Measurements from ENCODE around the gene CTXND1.

Gene CTXND1

GRCh38 chr15:80152896-80153876 is 98.8 kb downstream of the CTXND1 start, which contains the start of gene FAH:
Gene FAH, plus strand, starts transcription at chr15:80152999. Its CDS starts 56 bp downstream, at chr15:80153055.
- no peaks in the 10 kb centered on the region for H3K9me2 ChIP-seq (replicated peaks; ENCODE audit: control insufficient read depth, low read length)
- H4K20me1 ChIP-seq (ENCODE audit: control insufficient read depth, insufficient read depth, low read depth, low read length) = no peaks in the 10 kb centered on the region
- H3K4me1 ChIP-seq (ENCODE audit: control insufficient read depth, low read length) = peaks cover 28% of the 10 kb centered on the region
- H3K27me3 ChIP-seq (ENCODE audit: control insufficient read depth, low read length) = no peaks in the 10 kb centered on the region
- peak within 1 kb of the TSS; percentile 98 for H3K4me2 ChIP-seq (ENCODE audit: low read length)
- H3K9me3 ChIP-seq (ENCODE audit: control insufficient read depth, insufficient read depth, low read length) = no peaks in the 10 kb centered on the region
- peak within 1 kb of the TSS; percentile 27; the same call in 1 of the 2 replicates for H3K27ac ChIP-seq (ENCODE audit: low read depth, low read length)
- peak within 1 kb of the TSS; percentile 99 for H3K4me3 ChIP-seq (ENCODE audit: low read length)
- TF ChIP-seq EZH2phosphoT487 (IDR thresholded peaks at IDR 0.05; ENCODE audit: borderline replicate concordance, low read length) = no peak
- no peak for TF ChIP-seq CTCF (IDR thresholded peaks at IDR 0.05; ENCODE audit: low read depth, low read length, poor library complexity, severe bottlenecking)
- H3K36me3 ChIP-seq (ENCODE audit: control insufficient read depth, low read length) = no peaks in the 10 kb centered on the region
- no peaks in the 10 kb centered on the region for H3F3A ChIP-seq (ENCODE audit: control insufficient read depth, insufficient read depth)
- H3K79me2 ChIP-seq (ENCODE audit: control insufficient read depth, low read length) = no peaks in the 10 kb centered on the region

GRCh38 chr15:80152180-80152895 is 99.7 kb downstream of the CTXND1 start:
- H3K4me1 ChIP-seq (ENCODE audit: control insufficient read depth, low read length) = peaks cover 28% of the 10 kb centered on the region
- no peaks in the 10 kb centered on the region for H3K27me3 ChIP-seq (ENCODE audit: control insufficient read depth, low read length)
- no peak overlapping the region for H3K27ac ChIP-seq (ENCODE audit: low read depth, low read length)
- no peaks in the 10 kb centered on the region for H3K36me3 ChIP-seq (ENCODE audit: control insufficient read depth, low read length)
- H3K9me2 ChIP-seq (replicated peaks; ENCODE audit: control insufficient read depth, low read length) = no peaks in the 10 kb centered on the region
- TF ChIP-seq EZH2phosphoT487 (IDR thresholded peaks at IDR 0.05; ENCODE audit: borderline replicate concordance, low read length) (no peak), CTCF (IDR thresholded peaks at IDR 0.05; ENCODE audit: low read depth, low read length, poor library complexity, severe bottlenecking) (no peak)
- H3K9me3 ChIP-seq (ENCODE audit: control insufficient read depth, insufficient read depth, low read length) = no peaks in the 10 kb centered on the region
- H3F3A ChIP-seq (ENCODE audit: control insufficient read depth, insufficient read depth) = no peaks in the 10 kb centered on the region
- peak overlapping the region; percentile 98 for H3K4me2 ChIP-seq (ENCODE audit: low read length)
- H3K79me2 ChIP-seq (ENCODE audit: control insufficient read depth, low read length) = no peaks in the 10 kb centered on the region
- H3K4me3 ChIP-seq (ENCODE audit: low read length) = peak overlapping the region; percentile 99
- H4K20me1 ChIP-seq (ENCODE audit: control insufficient read depth, insufficient read depth, low read depth, low read length) = no peaks in the 10 kb centered on the region

GRCh38 chr15:80151576-80151975 is 100.4 kb downstream of the CTXND1 start:
- no peaks in the 10 kb centered on the region for H3K9me2 ChIP-seq (replicated peaks; ENCODE audit: control insufficient read depth, low read length)
- H3K4me2 ChIP-seq (ENCODE audit: low read length) = peak overlapping the region; percentile 98
- H3K4me1 ChIP-seq (ENCODE audit: control insufficient read depth, low read length) = peaks cover 28% of the 10 kb centered on the region
- TF ChIP-seq EZH2phosphoT487 (IDR thresholded peaks at IDR 0.05; ENCODE audit: borderline replicate concordance, low read length) (no peak), CTCF (IDR thresholded peaks at IDR 0.05; ENCODE audit: low read depth, low read length, poor library complexity, severe bottlenecking) (no peak)
- H3K79me2 ChIP-seq (ENCODE audit: control insufficient read depth, low read length) = no peaks in the 10 kb centered on the region
- no peaks in the 10 kb centered on the region for H3K27me3 ChIP-seq (ENCODE audit: control insufficient read depth, low read length)
- no peaks in the 10 kb centered on the region for H3F3A ChIP-seq (ENCODE audit: control insufficient read depth, insufficient read depth)
- no peaks in the 10 kb centered on the region for H4K20me1 ChIP-seq (ENCODE audit: control insufficient read depth, insufficient read depth, low read depth, low read length)
- H3K4me3 ChIP-seq (ENCODE audit: low read length) = peak overlapping the region; percentile 88
- no peak overlapping the region for H3K27ac ChIP-seq (ENCODE audit: low read depth, low read length)
- no peaks in the 10 kb centered on the region for H3K36me3 ChIP-seq (ENCODE audit: control insufficient read depth, low read length)
- H3K9me3 ChIP-seq (ENCODE audit: control insufficient read depth, insufficient read depth, low read length) = no peaks in the 10 kb centered on the region

Measured in DOHH2 (cell line).